ENCODE data around the gene XCR1.

XCR1 gene

GRCh38 chr3:45981346-45982074 lies 45.8 kb downstream of the XCR1 start:
- DNase-seq (ENCODE audit: low spot score): peak; percentile 70

- DNase-seq (ENCODE audit: low spot score): no peak
These were observed 46.5 kb downstream of the XCR1 start for GRCh38 chr3:45980819-45981218.

- DNase-seq (ENCODE audit: low spot score): no peak
These were observed 47.0 kb downstream of the XCR1 start for GRCh38 chr3:45980229-45980813.

- no peak for DNase-seq (ENCODE audit: low spot score)
These were observed 47.9 kb downstream of the XCR1 start for GRCh38 chr3:45979378-45979777.

- no peak for DNase-seq (ENCODE audit: low spot score)
These were observed 49.1 kb downstream of the XCR1 start for GRCh38 chr3:45978006-45978761.

GRCh38 chr3:45976191-45977091 lies 50.8 kb downstream of the XCR1 start:
- DNase-seq (ENCODE audit: low spot score): no peak

GRCh38 chr3:45975686-45976085 lies 51.6 kb downstream of the XCR1 start:
- DNase-seq (ENCODE audit: low spot score): no peak

GRCh38 chr3:45974686-45975085 lies 52.6 kb downstream of the XCR1 start:
- DNase-seq (ENCODE audit: low spot score): no peak

GRCh38 chr3:45972534-45973402 lies 54.5 kb downstream of the XCR1 start:
- DNase-seq (ENCODE audit: low spot score): no peak

GRCh38 chr3:45969953-45970352 lies 57.3 kb downstream of the XCR1 start:
- no peak for DNase-seq (ENCODE audit: low spot score)

- no peak for DNase-seq (ENCODE audit: low spot score)
These were observed 58.2 kb downstream of the XCR1 start for GRCh38 chr3:45969116-45969515.

GRCh38 chr3:45968706-45969105 lies 58.6 kb downstream of the XCR1 start:
- no peak for DNase-seq (ENCODE audit: low spot score)

GRCh38 chr3:45968149-45968548 lies 59.1 kb downstream of the XCR1 start:
- no peak for DNase-seq (ENCODE audit: low spot score)

GRCh38 chr3:45967724-45968123 lies 59.6 kb downstream of the XCR1 start:
- no peak for DNase-seq (ENCODE audit: low spot score)

Measured in hematopoietic multipotent progenitor cell treated with erythropoietin and hydrocortisone succinate and interleukin-3 and kit ligand, for 17 days (in vitro differentiated cells).